ENCODE measurements around the gene LPP.

Gene LPP

GRCh38 chr3:188133219-188133618 is 20.7 kb upstream of the LPP start:
- Histone ChIP-seq H3K79me2 (ENCODE audit: control insufficient read depth, insufficient read depth, low read length) (no peaks in the 10 kb centered on the region), H3K4me2 (ENCODE audit: low read length) (no peak overlapping the region), H4K8ac (ENCODE audit: low read depth, low read length) (no peak overlapping the region), H3K9ac (ENCODE audit: low read length) (no peak overlapping the region), H2BK15ac (replicated peaks; ENCODE audit: low read depth) (no peak overlapping the region), H3K23ac (ENCODE audit: low read length) (no peak overlapping the region), H3K4me1 (ENCODE audit: control insufficient read depth, low read depth, low read length) (no peaks in the 10 kb centered on the region), H3K36me3 (ENCODE audit: control insufficient read depth, insufficient read depth, low read length) (no peaks in the 10 kb centered on the region), H3K18ac (ENCODE audit: low read length) (no peak overlapping the region), H3K4me3 (ENCODE audit: low read length) (no peak overlapping the region), H3K79me1 (ENCODE audit: low read length) (no peaks in the 10 kb centered on the region), H4K5ac (ENCODE audit: low read length) (no peak overlapping the region), H2AK5ac (ENCODE audit: low read length) (no peak overlapping the region), H2BK120ac (ENCODE audit: low read depth, low read length) (no peak overlapping the region), H3K56ac (ENCODE audit: low read length) (no peak overlapping the region), H2BK5ac (ENCODE audit: low read length) (no peak overlapping the region), H3K27me3 (ENCODE audit: insufficient read depth, low read length, poor library complexity) (no peaks in the 10 kb centered on the region), H3K4ac (ENCODE audit: low read depth, low read length) (no peak overlapping the region), H3K27ac (ENCODE audit: low read depth, low read length) (no peak overlapping the region)
- WGBS (ENCODE audit: extremely low coverage, insufficient coverage, low lambda C conversion rate): no CpG with 5 or more reads among the region's 5 CpGs
- DNase-seq: no peak

DNA sequence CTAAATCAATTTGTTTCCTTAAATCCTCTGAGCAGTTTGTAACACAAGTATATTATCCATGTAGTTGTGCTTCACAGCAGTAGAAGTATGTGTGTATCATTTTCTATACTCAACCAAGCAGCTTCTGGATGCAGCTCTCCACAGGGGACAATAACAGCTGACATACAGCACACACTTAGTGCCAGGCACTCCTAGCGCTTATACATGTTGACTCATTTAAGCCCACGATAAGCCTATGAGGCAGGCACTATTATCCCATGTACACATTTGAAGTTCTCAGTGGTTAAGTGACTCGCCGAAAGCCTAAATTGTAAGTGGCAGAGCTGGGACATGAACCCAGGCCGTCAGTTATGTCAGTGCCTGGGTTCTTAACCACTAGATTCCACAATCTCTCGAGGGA is 20.3 kb upstream of the LPP start:
- no peak overlapping the region for H2BK5ac ChIP-seq (ENCODE audit: low read length)
- H3K27me3 ChIP-seq (ENCODE audit: insufficient read depth, low read length, poor library complexity): no peaks in the 10 kb centered on the region
- no peak overlapping the region for H3K4me2 ChIP-seq (ENCODE audit: low read length)
- no peak overlapping the region for H3K23ac ChIP-seq (ENCODE audit: low read length)
- H2BK15ac ChIP-seq (replicated peaks; ENCODE audit: low read depth): no peak overlapping the region
- H3K4me1 ChIP-seq (ENCODE audit: control insufficient read depth, low read depth, low read length): no peaks in the 10 kb centered on the region
- H2BK120ac ChIP-seq (ENCODE audit: low read depth, low read length): no peak overlapping the region
- no peaks in the 10 kb centered on the region for H3K79me2 ChIP-seq (ENCODE audit: control insufficient read depth, insufficient read depth, low read length)
- no peak overlapping the region for H3K18ac ChIP-seq (ENCODE audit: low read length)
- H2AK5ac ChIP-seq (ENCODE audit: low read length): no peak overlapping the region
- no peaks in the 10 kb centered on the region for H3K36me3 ChIP-seq (ENCODE audit: control insufficient read depth, insufficient read depth, low read length)
- no CpG with 5 or more reads among the region's 6 CpGs for WGBS (ENCODE audit: extremely low coverage, insufficient coverage, low lambda C conversion rate)
- H4K5ac ChIP-seq (ENCODE audit: low read length): no peak overlapping the region
- H3K4me3 ChIP-seq (ENCODE audit: low read length): no peak overlapping the region
- no peak overlapping the region for H3K56ac ChIP-seq (ENCODE audit: low read length)
- DNase-seq: no peak
- no peaks in the 10 kb centered on the region for H3K79me1 ChIP-seq (ENCODE audit: low read length)
- H4K8ac ChIP-seq (ENCODE audit: low read depth, low read length): no peak overlapping the region
- no peak overlapping the region for H3K27ac ChIP-seq (ENCODE audit: low read depth, low read length)
- H3K9ac ChIP-seq (ENCODE audit: low read length): no peak overlapping the region
- no peak overlapping the region for H3K4ac ChIP-seq (ENCODE audit: low read depth, low read length)

DNA sequence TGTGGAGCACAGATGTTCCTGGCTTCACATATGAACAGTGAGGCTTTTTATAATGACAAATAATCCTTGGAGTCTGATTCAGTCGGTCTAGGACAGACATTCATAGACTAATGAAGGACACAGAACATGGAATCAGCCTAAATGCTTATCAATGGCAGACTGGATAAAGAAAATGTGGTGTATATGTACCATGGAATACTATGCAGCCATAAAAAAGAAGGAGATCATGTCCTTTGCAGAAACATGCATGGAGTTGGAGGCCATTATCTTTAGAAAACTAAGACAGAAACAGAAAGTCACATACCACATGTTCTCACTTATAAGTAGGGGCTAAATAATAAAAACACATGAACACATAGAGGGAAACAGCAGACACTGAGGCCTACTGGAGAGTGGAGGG is 19.9 kb upstream of the LPP start:
- Histone ChIP-seq H3K4ac (ENCODE audit: low read depth, low read length) (no peak overlapping the region), H3K56ac (ENCODE audit: low read length) (no peak overlapping the region), H3K79me2 (ENCODE audit: control insufficient read depth, insufficient read depth, low read length) (no peaks in the 10 kb centered on the region), H3K4me2 (ENCODE audit: low read length) (no peak overlapping the region), H2BK5ac (ENCODE audit: low read length) (no peak overlapping the region), H3K18ac (ENCODE audit: low read length) (no peak overlapping the region), H2AK5ac (ENCODE audit: low read length) (no peak overlapping the region), H3K36me3 (ENCODE audit: control insufficient read depth, insufficient read depth, low read length) (no peaks in the 10 kb centered on the region), H3K79me1 (ENCODE audit: low read length) (no peaks in the 10 kb centered on the region), H3K4me1 (ENCODE audit: control insufficient read depth, low read depth, low read length) (no peaks in the 10 kb centered on the region), H3K9ac (ENCODE audit: low read length) (no peak overlapping the region), H3K27ac (ENCODE audit: low read depth, low read length) (no peak overlapping the region), H2BK15ac (replicated peaks; ENCODE audit: low read depth) (no peak overlapping the region), H3K23ac (ENCODE audit: low read length) (no peak overlapping the region), H3K27me3 (ENCODE audit: insufficient read depth, low read length, poor library complexity) (no peaks in the 10 kb centered on the region), H3K4me3 (ENCODE audit: low read length) (no peak overlapping the region), H2BK120ac (ENCODE audit: low read depth, low read length) (no peak overlapping the region), H4K5ac (ENCODE audit: low read length) (no peak overlapping the region), H4K8ac (ENCODE audit: low read depth, low read length) (no peak overlapping the region)
- WGBS (ENCODE audit: extremely low coverage, insufficient coverage, low lambda C conversion rate): no CpG with 5 or more reads among the region's 1 CpG
- DNase-seq: no peak

- H2BK120ac ChIP-seq (ENCODE audit: low read depth, low read length): no peak overlapping the region
- H3K27ac ChIP-seq (ENCODE audit: low read depth, low read length): no peak overlapping the region
- no peaks in the 10 kb centered on the region for H3K4me1 ChIP-seq (ENCODE audit: control insufficient read depth, low read depth, low read length)
- H3K18ac ChIP-seq (ENCODE audit: low read length): no peak overlapping the region
- no peak overlapping the region for H3K9ac ChIP-seq (ENCODE audit: low read length)
- no peaks in the 10 kb centered on the region for H3K27me3 ChIP-seq (ENCODE audit: insufficient read depth, low read length, poor library complexity)
- H3K79me2 ChIP-seq (ENCODE audit: control insufficient read depth, insufficient read depth, low read length): no peaks in the 10 kb centered on the region
- H3K36me3 ChIP-seq (ENCODE audit: control insufficient read depth, insufficient read depth, low read length): no peaks in the 10 kb centered on the region
- H3K4me3 ChIP-seq (ENCODE audit: low read length): no peak overlapping the region
- no peak overlapping the region for H3K4me2 ChIP-seq (ENCODE audit: low read length)
- no peak overlapping the region for H4K5ac ChIP-seq (ENCODE audit: low read length)
- WGBS (ENCODE audit: extremely low coverage, insufficient coverage, low lambda C conversion rate): no CpG with 5 or more reads among the region's 1 CpG
- no peak overlapping the region for H3K4ac ChIP-seq (ENCODE audit: low read depth, low read length)
- no peak overlapping the region for H3K56ac ChIP-seq (ENCODE audit: low read length)
- no peak overlapping the region for H2AK5ac ChIP-seq (ENCODE audit: low read length)
- no peak overlapping the region for H3K23ac ChIP-seq (ENCODE audit: low read length)
- H4K8ac ChIP-seq (ENCODE audit: low read depth, low read length): no peak overlapping the region
- H3K79me1 ChIP-seq (ENCODE audit: low read length): no peaks in the 10 kb centered on the region
- H2BK5ac ChIP-seq (ENCODE audit: low read length): no peak overlapping the region
- no peak overlapping the region for H2BK15ac ChIP-seq (replicated peaks; ENCODE audit: low read depth)
- no peak for DNase-seq
These were observed 19.1 kb upstream of the LPP start for GRCh38 chr3:188134856-188135255.

- H3K27ac ChIP-seq (ENCODE audit: low read depth, low read length): no peak overlapping the region
- no peaks in the 10 kb centered on the region for H3K79me1 ChIP-seq (ENCODE audit: low read length)
- no peak overlapping the region for H3K23ac ChIP-seq (ENCODE audit: low read length)
- no peak overlapping the region for H3K4ac ChIP-seq (ENCODE audit: low read depth, low read length)
- no peak overlapping the region for H2BK5ac ChIP-seq (ENCODE audit: low read length)
- no peaks in the 10 kb centered on the region for H3K36me3 ChIP-seq (ENCODE audit: control insufficient read depth, insufficient read depth, low read length)
- H2BK15ac ChIP-seq (replicated peaks; ENCODE audit: low read depth): no peak overlapping the region
- H3K56ac ChIP-seq (ENCODE audit: low read length): no peak overlapping the region
- H3K4me2 ChIP-seq (ENCODE audit: low read length): no peak overlapping the region
- H3K27me3 ChIP-seq (ENCODE audit: insufficient read depth, low read length, poor library complexity): no peaks in the 10 kb centered on the region
- H3K4me1 ChIP-seq (ENCODE audit: control insufficient read depth, low read depth, low read length): no peaks in the 10 kb centered on the region
- no peak overlapping the region for H3K18ac ChIP-seq (ENCODE audit: low read length)
- H3K9ac ChIP-seq (ENCODE audit: low read length): no peak overlapping the region
- H2BK120ac ChIP-seq (ENCODE audit: low read depth, low read length): no peak overlapping the region
- no CpG with 5 or more reads among the region's 5 CpGs for WGBS (ENCODE audit: extremely low coverage, insufficient coverage, low lambda C conversion rate)
- no peak for DNase-seq
- H3K4me3 ChIP-seq (ENCODE audit: low read length): no peak overlapping the region
- H3K79me2 ChIP-seq (ENCODE audit: control insufficient read depth, insufficient read depth, low read length): no peaks in the 10 kb centered on the region
- H2AK5ac ChIP-seq (ENCODE audit: low read length): no peak overlapping the region
- no peak overlapping the region for H4K8ac ChIP-seq (ENCODE audit: low read depth, low read length)
- H4K5ac ChIP-seq (ENCODE audit: low read length): no peak overlapping the region
These were observed 18.7 kb upstream of the LPP start for GRCh38 chr3:188135271-188135670.

DNA sequence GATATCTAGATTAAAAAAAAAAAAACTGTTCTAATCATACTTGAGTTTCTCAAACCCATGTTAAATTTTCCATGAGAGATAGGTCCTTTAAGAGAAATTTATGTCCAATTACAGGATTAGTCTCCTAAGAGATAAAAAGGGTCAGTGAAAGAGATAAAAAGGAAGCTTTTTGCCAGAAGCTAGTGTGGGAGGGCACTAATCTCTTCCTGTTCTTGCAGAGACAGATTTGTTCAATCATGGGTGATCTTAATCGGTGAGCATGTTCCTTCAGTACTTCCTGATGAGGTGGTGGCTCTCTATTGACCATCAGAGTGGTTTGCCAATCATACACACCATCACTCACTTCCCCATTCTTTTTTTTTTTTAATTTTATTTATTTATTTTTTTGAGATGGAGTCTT is 16.9 kb upstream of the LPP start:
- H3K27me3 ChIP-seq (ENCODE audit: insufficient read depth, low read length, poor library complexity): no peaks in the 10 kb centered on the region
- H3K4ac ChIP-seq (ENCODE audit: low read depth, low read length): no peak overlapping the region
- H3K79me2 ChIP-seq (ENCODE audit: control insufficient read depth, insufficient read depth, low read length): no peaks in the 10 kb centered on the region
- no peak overlapping the region for H3K18ac ChIP-seq (ENCODE audit: low read length)
- H3K36me3 ChIP-seq (ENCODE audit: control insufficient read depth, insufficient read depth, low read length): no peaks in the 10 kb centered on the region
- H3K9ac ChIP-seq (ENCODE audit: low read length): no peak overlapping the region
- H3K79me1 ChIP-seq (ENCODE audit: low read length): no peaks in the 10 kb centered on the region
- WGBS (ENCODE audit: extremely low coverage, insufficient coverage, low lambda C conversion rate): no CpG with 5 or more reads among the region's 1 CpG
- H2AK5ac ChIP-seq (ENCODE audit: low read length): no peak overlapping the region
- no peak overlapping the region for H3K23ac ChIP-seq (ENCODE audit: low read length)
- no peak overlapping the region for H2BK15ac ChIP-seq (replicated peaks; ENCODE audit: low read depth)
- H3K56ac ChIP-seq (ENCODE audit: low read length): no peak overlapping the region
- DNase-seq: peak; percentile 32
- H4K8ac ChIP-seq (ENCODE audit: low read depth, low read length): no peak overlapping the region
- H4K5ac ChIP-seq (ENCODE audit: low read length): no peak overlapping the region
- no peak overlapping the region for H2BK120ac ChIP-seq (ENCODE audit: low read depth, low read length)
- H3K4me1 ChIP-seq (ENCODE audit: control insufficient read depth, low read depth, low read length): no peaks in the 10 kb centered on the region
- no peak overlapping the region for H3K27ac ChIP-seq (ENCODE audit: low read depth, low read length)
- H3K4me3 ChIP-seq (ENCODE audit: low read length): no peak overlapping the region
- no peak overlapping the region for H2BK5ac ChIP-seq (ENCODE audit: low read length)
- no peak overlapping the region for H3K4me2 ChIP-seq (ENCODE audit: low read length)
